ENCODE data around the gene TSPAN5. TPM values are rescaled to one million over a fixed set of nuclear protein-coding genes. Genes with fewer than 3 reads are reported as not detected.

The TSPAN5 gene
- total and polyA plus RNA-seq, 2 donors from 2014 or later = 6.8 to 13.8 TPM

GRCh38 chr4:98602270-98602669 lies 56.1 kb downstream of the TSPAN5 start:
- H3K36me3 ChIP-seq (ENCODE audit: control insufficient read depth in 2 of 3, insufficient read depth in 3 of 3, low read length in 3 of 3) = no peaks in the 10 kb centered on the region
- DNase-seq = no peak
- no peaks in the 10 kb centered on the region for H3K27me3 ChIP-seq (ENCODE audit: control insufficient read depth, insufficient read depth, low read length)
- H3K27ac ChIP-seq (ENCODE audit: low read depth in 2 of 2, low read length in 2 of 2) = no peak overlapping the region
- peaks cover 0 to 7% (median 3%) of the 10 kb centered on the region in 3 donors for H3K9me3 ChIP-seq (ENCODE audit: control insufficient read depth in 2 of 3, insufficient read depth in 1 of 3, low read length in 3 of 3)
- FAIRE-seq = no peak
- no peak overlapping the region for H3K9ac ChIP-seq (ENCODE audit: low read length in 3 of 3)
- H3K4me3 ChIP-seq (ENCODE audit: low read length in 3 of 3) = no peak overlapping the region
- no peaks in the 10 kb centered on the region for H3K4me1 ChIP-seq (ENCODE audit: control insufficient read depth in 2 of 3, insufficient read depth in 2 of 3, low read depth in 1 of 3, low read length in 3 of 3)
- intact Hi-C loops (cut with DNase I) = no loop called here
- TF ChIP-seq CTCF (IDR thresholded peaks at IDR 0.05; ENCODE audit: borderline replicate concordance, extremely low read depth, insufficient read depth) = no peak

- H3K9me3 ChIP-seq (ENCODE audit: control insufficient read depth in 2 of 3, insufficient read depth in 1 of 3, low read length in 3 of 3) = peaks cover 0 to 7% (median 3%) of the 10 kb centered on the region in 3 donors
- H3K27ac ChIP-seq (ENCODE audit: low read depth in 2 of 2, low read length in 2 of 2) = no peak overlapping the region
- no peak for TF ChIP-seq CTCF (IDR thresholded peaks at IDR 0.05; ENCODE audit: borderline replicate concordance, extremely low read depth, insufficient read depth)
- H3K9ac ChIP-seq (ENCODE audit: low read length in 3 of 3) = no peak overlapping the region
- no peaks in the 10 kb centered on the region for H3K36me3 ChIP-seq (ENCODE audit: control insufficient read depth in 2 of 3, insufficient read depth in 3 of 3, low read length in 3 of 3)
- H3K27me3 ChIP-seq (ENCODE audit: control insufficient read depth, insufficient read depth, low read length) = no peaks in the 10 kb centered on the region
- no peak for DNase-seq
- no peaks in the 10 kb centered on the region for H3K4me1 ChIP-seq (ENCODE audit: control insufficient read depth in 2 of 3, insufficient read depth in 2 of 3, low read depth in 1 of 3, low read length in 3 of 3)
- FAIRE-seq = no peak
- H3K4me3 ChIP-seq (ENCODE audit: low read length in 3 of 3) = no peak overlapping the region
- intact Hi-C loops (cut with DNase I) = no loop called here
Observed at GRCh38 chr4:98601708-98602107, 56.7 kb downstream of the TSPAN5 start.

- no peak for FAIRE-seq
- DNase-seq = no peak
- Histone ChIP-seq H3K36me3 (ENCODE audit: control insufficient read depth in 2 of 3, insufficient read depth in 3 of 3, low read length in 3 of 3) (no peaks in the 10 kb centered on the region), H3K9ac (ENCODE audit: low read length in 3 of 3) (no peak overlapping the region), H3K4me1 (ENCODE audit: control insufficient read depth in 2 of 3, insufficient read depth in 2 of 3, low read depth in 1 of 3, low read length in 3 of 3) (no peaks in the 10 kb centered on the region), H3K27me3 (ENCODE audit: control insufficient read depth, insufficient read depth, low read length) (no peaks in the 10 kb centered on the region), H3K4me3 (ENCODE audit: low read length in 3 of 3) (no peak overlapping the region), H3K9me3 (ENCODE audit: control insufficient read depth in 2 of 3, insufficient read depth in 1 of 3, low read length in 3 of 3) (peaks cover 0 to 7% (median 3%) of the 10 kb centered on the region in 3 donors), H3K27ac (ENCODE audit: low read depth in 2 of 2, low read length in 2 of 2) (no peak overlapping the region)
- intact Hi-C loops (cut with DNase I) = no loop called here
- TF ChIP-seq CTCF (IDR thresholded peaks at IDR 0.05; ENCODE audit: borderline replicate concordance, extremely low read depth, insufficient read depth) = no peak
Observed at GRCh38 chr4:98599617-98600205, 58.7 kb downstream of the TSPAN5 start.

GRCh38 chr4:98586962-98587354 lies 71.5 kb downstream of the TSPAN5 start:
- Histone ChIP-seq H3K4me3 (ENCODE audit: low read length in 3 of 3) (no peak overlapping the region), H3K4me1 (ENCODE audit: control insufficient read depth in 2 of 3, insufficient read depth in 2 of 3, low read depth in 1 of 3, low read length in 3 of 3) (no peaks in the 10 kb centered on the region), H3K9ac (ENCODE audit: low read length in 3 of 3) (no peak overlapping the region), H3K36me3 (ENCODE audit: control insufficient read depth in 2 of 3, insufficient read depth in 3 of 3, low read length in 3 of 3) (no peaks in the 10 kb centered on the region), H3K9me3 (ENCODE audit: control insufficient read depth in 2 of 3, insufficient read depth in 1 of 3, low read length in 3 of 3) (no peaks in the 10 kb centered on the region), H3K27ac (ENCODE audit: low read depth in 2 of 2, low read length in 2 of 2) (no peak overlapping the region), H3K27me3 (ENCODE audit: control insufficient read depth, insufficient read depth, low read length) (no peaks in the 10 kb centered on the region)
- DNase-seq = no peak
- TF ChIP-seq CTCF (IDR thresholded peaks at IDR 0.05; ENCODE audit: borderline replicate concordance, extremely low read depth, insufficient read depth) = no peak
- intact Hi-C loops (cut with DNase I) = no loop called here
- no peak for FAIRE-seq
